H9 (cell line): Measurements from ENCODE around the gene MRPL28. TPM values are rescaled to one million over a fixed set of nuclear protein-coding genes. Genes with fewer than 3 reads are reported as not detected.

Experiments used
- DNase-seq: peaks from one replicate; pipeline ENCODE4 v3.0.0-alpha.2; 2017
- H2AFZ ChIP-seq: one replicate; pipeline ENCODE4 v1.6.1; 2013; ENCODE audit warnings: mild to moderate bottlenecking, low read length, control low read depth, moderate library complexity
- H2AK5ac ChIP-seq: 2 replicates; pipeline ENCODE4 v1.6.1; 2013; ENCODE audit warnings: low read length, control low read depth, mixed read lengths; ENCODE audit not compliant: insufficient read length
- H2BK120ac ChIP-seq: one replicate; pipeline ENCODE4 v1.6.1; 2013; ENCODE audit warnings: low read depth, mild to moderate bottlenecking, low read length, control low read depth, inconsistent platforms; ENCODE audit not compliant: poor library complexity, severe bottlenecking
- H2BK12ac ChIP-seq: 2 replicates; pipeline ENCODE4 v1.6.1; 2013; ENCODE audit warnings: low read length, control low read depth, mixed read lengths, low read depth; ENCODE audit not compliant: insufficient read length
- H2BK15ac ChIP-seq: 2 replicates; pipeline ENCODE4 v1.6.1; 2013; ENCODE audit warnings: low read depth, low read length, control low read depth
- H2BK20ac ChIP-seq: one replicate; pipeline ENCODE4 v1.6.1; 2013; ENCODE audit warnings: low read depth, mild to moderate bottlenecking, low read length, control low read depth, inconsistent platforms; ENCODE audit not compliant: poor library complexity, severe bottlenecking
- H2BK5ac ChIP-seq: 2 replicates; pipeline ENCODE4 v1.6.1; 2013; ENCODE audit warnings: low read length, control low read depth, mixed read lengths; ENCODE audit not compliant: insufficient read length
- H3K14ac ChIP-seq: 2 replicates; pipeline ENCODE4 v1.6.1; 2013; ENCODE audit warnings: low read length, control low read depth; ENCODE audit not compliant: insufficient read depth
- H3K18ac ChIP-seq: 2 replicates; pipeline ENCODE4 v1.6.1; 2013; ENCODE audit warnings: low read depth, mild to moderate bottlenecking, mixed read lengths, low read length, control low read depth; ENCODE audit not compliant: insufficient read length
- H3K23ac ChIP-seq: 2 replicates; pipeline ENCODE4 v1.6.1; 2013; ENCODE audit warnings: low read length, control low read depth, mixed read lengths, low read depth; ENCODE audit not compliant: insufficient read length
- H3K23me2 ChIP-seq: 2 replicates; pipeline ENCODE4 v1.6.1; 2013; ENCODE audit warnings: low read depth, mild to moderate bottlenecking, mixed read lengths, low read length, control low read depth; ENCODE audit not compliant: insufficient read length, poor library complexity, severe bottlenecking
- H3K27ac ChIP-seq: 2 replicates; pipeline ENCODE4 v1.5.1; 2013; ENCODE audit warnings: low read length, control low read depth, mixed read lengths, low read depth; ENCODE audit not compliant: insufficient read length
- H3K27me3 ChIP-seq: 2 replicates; pipeline ENCODE4 v1.6.1; 2013; ENCODE audit warnings: low read length, control low read depth, inconsistent platforms; ENCODE audit not compliant: insufficient read depth
- H3K4ac ChIP-seq: 2 replicates; pipeline ENCODE4 v1.6.1; 2013; ENCODE audit warnings: low read depth, mild to moderate bottlenecking, control low read depth, inconsistent platforms, low read length, moderate library complexity
- H3K4me1 ChIP-seq: 2 replicates; pipeline ENCODE4 v1.6.1; 2013; ENCODE audit warnings: low read length, control low read depth, inconsistent platforms; ENCODE audit not compliant: insufficient read depth
- H3K4me2 ChIP-seq: 2 replicates; pipeline ENCODE4 v1.6.1; 2013; ENCODE audit warnings: low read length, control low read depth, mixed read lengths; ENCODE audit not compliant: insufficient read length, insufficient read depth
- H3K56ac ChIP-seq: 2 replicates; pipeline ENCODE4 v1.6.1; 2013; ENCODE audit warnings: low read depth, mild to moderate bottlenecking, mixed read lengths, low read length, control low read depth; ENCODE audit not compliant: insufficient read length
- H3K79me1 ChIP-seq: 2 replicates; pipeline ENCODE4 v1.6.1; 2013; ENCODE audit warnings: low read depth, mild to moderate bottlenecking, moderate library complexity, low read length, control low read depth, inconsistent platforms; ENCODE audit not compliant: insufficient read depth, poor library complexity, severe bottlenecking
- H3K79me2 ChIP-seq: 2 replicates; pipeline ENCODE4 v1.6.1; 2013; ENCODE audit warnings: low read length, control low read depth, inconsistent platforms; ENCODE audit not compliant: insufficient read depth
- H3K9ac ChIP-seq: 2 replicates; pipeline ENCODE4 v1.6.1; 2013; ENCODE audit warnings: low read length, control low read depth, mixed read lengths; ENCODE audit not compliant: insufficient read length; ENCODE audit errors: extremely low read depth
- H3K9me3 ChIP-seq: one replicate; pipeline ENCODE4 v1.6.1; 2013; ENCODE audit warnings: low read depth, low read length, inconsistent platforms; ENCODE audit not compliant: control insufficient read depth
- H3T11ph ChIP-seq: one replicate; pipeline ENCODE4 v1.6.1; 2013; ENCODE audit warnings: mild to moderate bottlenecking, low read length, control low read depth, inconsistent platforms
- H4K20me1 ChIP-seq: one replicate; pipeline ENCODE4 v1.6.1; 2013; ENCODE audit not compliant: control insufficient read depth, insufficient read length, insufficient read depth
- H4K5ac ChIP-seq: 2 replicates; pipeline ENCODE4 v1.6.1; 2013; ENCODE audit warnings: low read depth, mild to moderate bottlenecking, mixed read lengths, low read length, control low read depth; ENCODE audit not compliant: insufficient read length
- H4K8ac ChIP-seq: replicated peaks from 2 replicates; pipeline ENCODE4 v1.6.1; 2013; ENCODE audit warnings: low read length, control low read depth, mixed read lengths, low read depth; ENCODE audit not compliant: insufficient read length
- H4K91ac ChIP-seq: 2 replicates; pipeline ENCODE4 v1.6.1; 2013; ENCODE audit warnings: low read depth, mild to moderate bottlenecking, moderate library complexity, mixed read lengths, low read length, control low read depth; ENCODE audit not compliant: insufficient read length
- H3K27ac Mint-ChIP-seq, 3 experiments: 2 replicates in 2 of 3; 3 replicates in 1 of 3; pipeline ENCODE4 v1.8.0; 2020 to 2021; ENCODE audit warnings: mixed read lengths in 3 of 3, mild to moderate bottlenecking in 1 of 3, moderate library complexity in 1 of 3
- H3K27me3 Mint-ChIP-seq: 2 replicates; pipeline ENCODE4 v1.8.0; 2021; ENCODE audit warnings: low read depth, mild to moderate bottlenecking, moderate library complexity, mixed read lengths
- H3K36me3 Mint-ChIP-seq, 3 experiments: 2 replicates in 2 of 3; 3 replicates in 1 of 3; pipeline ENCODE4 v1.8.0; 2020 to 2021; ENCODE audit warnings: low read depth in 3 of 3, mixed read lengths in 3 of 3; ENCODE audit not compliant: insufficient read depth in 1 of 3
- H3K4me1 Mint-ChIP-seq, 2 experiments: 2 replicates each; pipeline ENCODE4 v1.8.0; 2020; ENCODE audit warnings: mixed read lengths in 2 of 2
- H3K4me3 Mint-ChIP-seq, 2 experiments: 2 replicates in 1 of 2; 3 replicates in 1 of 2; pipeline ENCODE4 v1.8.0; 2020 to 2021; ENCODE audit warnings: mild to moderate bottlenecking in 2 of 2, mixed read lengths in 2 of 2, moderate library complexity in 1 of 2
- H3K9me3 Mint-ChIP-seq, 2 experiments: 2 replicates in 1 of 2; 3 replicates in 1 of 2; pipeline ENCODE4 v1.8.0; 2020; ENCODE audit warnings: mild to moderate bottlenecking in 2 of 2, mixed read lengths in 2 of 2, moderate library complexity in 1 of 2
- WGBS: extraction: QIAGEN DNeasy Blood & Tissue Kit; methylation state at CpG from one replicate; pipeline ENCODE4 v1.1.7; 2013; ENCODE audit warnings: missing lambda C conversion rate, low lambda C conversion rate, mixed read lengths; ENCODE audit not compliant: insufficient read length; ENCODE audit errors: extremely low coverage; 5-methylcytosine and 5-hydroxymethylcytosine counted together
- total RNA-seq: library from RNA; stranded (reverse); gene quantifications from 2 replicates; pipeline ENCODE4 v1.2.1, GENCODE V29; 2021
- TF ChIP-seq, protein P1 (sequence below): fragments of 200-600 bp; sonication (generic); conservative IDR thresholded peaks from 3 replicates; pipeline ENCODE4 v1.8.0; 2021; ENCODE audit warnings: antibody characterized with exemption, mild to moderate bottlenecking

MRPL28 gene
- total RNA-seq, 1 experiment from 2014 or later = 154 TPM

DNA sequence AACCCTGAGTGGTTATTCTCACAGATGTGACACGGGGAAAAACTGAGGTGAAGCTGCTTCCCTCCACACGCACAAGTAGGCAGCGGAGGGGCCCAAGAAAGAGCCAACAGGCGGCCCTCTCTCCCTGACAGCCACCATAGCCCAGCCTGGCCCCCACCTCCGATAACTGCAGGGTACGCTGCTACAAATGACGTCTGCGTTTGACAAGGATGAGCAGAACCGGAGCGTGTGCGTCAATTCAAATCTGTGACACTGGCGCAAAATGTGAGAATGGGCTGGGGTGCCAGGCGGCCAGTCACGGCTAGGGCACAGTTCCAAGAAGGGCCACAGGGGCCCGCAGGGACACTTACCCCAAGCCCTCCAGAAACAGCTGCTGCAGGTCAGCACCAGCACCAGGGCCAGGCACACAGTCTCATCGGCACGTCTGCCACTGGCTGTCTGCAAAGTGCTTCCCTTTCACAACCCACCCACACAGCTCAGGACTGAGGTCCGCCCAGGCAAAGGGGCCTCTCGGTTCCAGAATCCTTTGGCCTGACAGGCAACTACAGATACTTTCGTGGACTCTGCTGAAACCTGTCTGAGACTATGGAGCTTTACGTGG is 32.3 kb downstream of the MRPL28 start:
- no CpG with 5 or more reads among the region's 21 CpGs for WGBS

More for the DNA sequence above, 32.3 kb downstream of the MRPL28 start:
- Mint-ChIP-seq H3K27ac (peak overlapping the region in 1 of 3 experiments; percentile 48; a peak in 2 of 7 replicates), H3K4me3 (no peak overlapping the region), H3K27me3 (no peaks in the 10 kb centered on the region), H3K36me3 (peaks cover 13 to 22% (median 13%) of the 10 kb centered on the region in 3 experiments), H3K4me1 (peaks cover 11 to 12% of the 10 kb centered on the region in 2 experiments), H3K9me3 (no peaks in the 10 kb centered on the region; a peak in 1 of 5 replicates)
- Histone ChIP-seq H2BK15ac (no peak overlapping the region), H2BK120ac (no peak overlapping the region), H3K9ac (no peak overlapping the region), H3K23ac (no peak overlapping the region), H4K91ac (no peak overlapping the region), H3K14ac (no peak overlapping the region; the same call in 1 of the 2 replicates), H2BK5ac (no peak overlapping the region), H4K20me1 (peaks cover 6% of the 10 kb centered on the region), H3K4ac (no peak overlapping the region), H4K5ac (no peak overlapping the region), H3T11ph (no peak overlapping the region), H3K18ac (no peak overlapping the region), H4K8ac (no peak overlapping the region), H3K56ac (no peak overlapping the region), H3K79me2 (peaks cover 49% of the 10 kb centered on the region; the same call in 1 of the 2 replicates), H3K27ac (no peak overlapping the region), H2AK5ac (no peak overlapping the region), H3K27me3 (no peaks in the 10 kb centered on the region), H3K23me2 (no peaks in the 10 kb centered on the region), H3K9me3 (no peaks in the 10 kb centered on the region), H3K4me1 (no peaks in the 10 kb centered on the region; the same call in 1 of the 2 replicates), H2BK12ac (no peak overlapping the region), H2BK20ac (no peak overlapping the region), H3K4me2 (no peak overlapping the region), H3K79me1 (peaks cover 1% of the 10 kb centered on the region), H2AFZ (no peak overlapping the region)
- TF ChIP-seq, protein P1, sequence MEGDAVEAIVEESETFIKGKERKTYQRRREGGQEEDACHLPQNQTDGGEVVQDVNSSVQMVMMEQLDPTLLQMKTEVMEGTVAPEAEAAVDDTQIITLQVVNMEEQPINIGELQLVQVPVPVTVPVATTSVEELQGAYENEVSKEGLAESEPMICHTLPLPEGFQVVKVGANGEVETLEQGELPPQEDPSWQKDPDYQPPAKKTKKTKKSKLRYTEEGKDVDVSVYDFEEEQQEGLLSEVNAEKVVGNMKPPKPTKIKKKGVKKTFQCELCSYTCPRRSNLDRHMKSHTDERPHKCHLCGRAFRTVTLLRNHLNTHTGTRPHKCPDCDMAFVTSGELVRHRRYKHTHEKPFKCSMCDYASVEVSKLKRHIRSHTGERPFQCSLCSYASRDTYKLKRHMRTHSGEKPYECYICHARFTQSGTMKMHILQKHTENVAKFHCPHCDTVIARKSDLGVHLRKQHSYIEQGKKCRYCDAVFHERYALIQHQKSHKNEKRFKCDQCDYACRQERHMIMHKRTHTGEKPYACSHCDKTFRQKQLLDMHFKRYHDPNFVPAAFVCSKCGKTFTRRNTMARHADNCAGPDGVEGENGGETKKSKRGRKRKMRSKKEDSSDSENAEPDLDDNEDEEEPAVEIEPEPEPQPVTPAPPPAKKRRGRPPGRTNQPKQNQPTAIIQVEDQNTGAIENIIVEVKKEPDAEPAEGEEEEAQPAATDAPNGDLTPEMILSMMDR = no peak
- DNase-seq = no peak
